SK-N-SH (cell line): ENCODE results near the gene ZNF682.
"Not testable (repeated sequence)": the region's sequence is repeated elsewhere in the genome, so short reads cannot be mapped to it uniquely, and the experiment has no call there.

ENCODE experiments used
- CHD2 ChIP-seq: fragments of 150-350 bp; IDR thresholded peaks from 2 replicates; pipeline ENCODE4 v1.6.1; 2018; ENCODE audit warnings: low read length; ENCODE audit not compliant: partially characterized antibody
- CTCF ChIP-seq: fragments of 200-600 bp; sonication (generic); IDR thresholded peaks from 2 replicates; pipeline ENCODE4 v1.6.1; 2017; ENCODE audit warnings: antibody characterized with exemption, mild to moderate bottlenecking, moderate library complexity
- EZH2phosphoT487 ChIP-seq: fragments of 200-600 bp; sonication (generic); IDR thresholded peaks from 2 replicates; pipeline ENCODE4 v1.6.1; 2017; ENCODE audit warnings: low read depth, mixed run types, mild to moderate bottlenecking, antibody characterized with exemption, moderate library complexity, borderline replicate concordance
- FOSL2 ChIP-seq: IDR thresholded peaks from 2 replicates; pipeline ENCODE4 v1.4.0; 2012; ENCODE audit warnings: low read depth, mild to moderate bottlenecking, moderate library complexity, borderline replicate concordance
- FOXM1 ChIP-seq: IDR thresholded peaks from 2 replicates; pipeline ENCODE4 v1.4.0; 2012; ENCODE audit warnings: low read depth, mild to moderate bottlenecking
- NFIC ChIP-seq: IDR thresholded peaks from 2 replicates; pipeline ENCODE4 v1.4.0; 2012; ENCODE audit warnings: borderline replicate concordance
- POLR2AphosphoS5 ChIP-seq: IDR thresholded peaks from 2 replicates; pipeline ENCODE4 v1.6.1; 2012; ENCODE audit warnings: low read depth, low read length
- RCOR1 ChIP-seq: fragments of 150-350 bp; IDR thresholded peaks from 2 replicates; pipeline ENCODE4 v1.6.1; 2017; ENCODE audit warnings: antibody characterized with exemption, low read length
- SIN3A ChIP-seq: IDR thresholded peaks from 2 replicates; pipeline ENCODE4 v1.6.1; 2012; ENCODE audit warnings: low read depth, mild to moderate bottlenecking, low read length, moderate library complexity, borderline replicate concordance
- TAF1 ChIP-seq: IDR thresholded peaks from 2 replicates; pipeline ENCODE4 v1.6.1; 2012; ENCODE audit warnings: low read depth, mild to moderate bottlenecking, low read length, moderate library complexity, borderline replicate concordance
- TCF12 ChIP-seq: IDR thresholded peaks from 2 replicates; pipeline ENCODE4 v1.4.0; 2012

- TF ChIP-seq CTCF, EZH2phosphoT487, NFIC, POLR2AphosphoS5, SIN3A, FOSL2, FOXM1, TCF12, CHD2, RCOR1, TAF1: not testable (repeated sequence)
These were observed 29.3 kb upstream of the ZNF682 start for GRCh38 chr19:20068559-20068958.
